Large intestine (tissue), 3 donors: Measurements from ENCODE around the gene DLG5. TPM values are rescaled to one million over a fixed set of nuclear protein-coding genes. Genes with fewer than 3 reads are reported as not detected.
A peak's percentile ranks its signal among the peaks of the same experiment; 100 is the strongest.
"Not testable (repeated sequence)": the region's sequence is repeated elsewhere in the genome, so short reads cannot be mapped to it uniquely, and the experiment has no call there.

Experiments
- DNase-seq, 2 donors: peaks; one replicate each; pipeline versions ENCODE4 v3.0.0 to v3.0.0-alpha.2; 2013
- H3K27ac ChIP-seq: one replicate; pipeline ENCODE4 v1.5.1; 2013; ENCODE audit warnings: low read length
- H3K27me3 ChIP-seq: 2 replicates; pipeline ENCODE4 v1.6.1; 2013; ENCODE audit warnings: low read length; ENCODE audit not compliant: control insufficient read depth, insufficient read depth
- H3K36me3 ChIP-seq: 2 replicates; pipeline ENCODE4 v1.6.1; 2013; ENCODE audit warnings: low read length; ENCODE audit not compliant: control insufficient read depth, insufficient read depth
- H3K4me1 ChIP-seq: one replicate; pipeline ENCODE4 v1.6.1; 2013; ENCODE audit warnings: low read length; ENCODE audit not compliant: control insufficient read depth, insufficient read depth
- H3K4me3 ChIP-seq: one replicate; pipeline ENCODE4 v1.5.1; 2013; ENCODE audit warnings: low read length
- H3K9me3 ChIP-seq: one replicate; pipeline ENCODE4 v1.6.1; 2013; ENCODE audit warnings: mild to moderate bottlenecking, low read depth, low read length, moderate library complexity; ENCODE audit not compliant: control insufficient read depth
- WGBS: methylation state at CpG from one replicate; pipeline ENCODE4 v1.1.5; 2013; ENCODE audit warnings: low lambda C conversion rate; ENCODE audit not compliant: insufficient coverage; 5-methylcytosine and 5-hydroxymethylcytosine counted together
- polyA plus RNA-seq: library from polyadenylated mRNA; unstranded; fragments of 120-200 nt; gene quantifications from one replicate; pipeline ENCODE4 v1.2.1, GENCODE V29; 2013

The DLG5 gene
- polyA plus RNA-seq, 1 donor, result 34.4 TPM

DNA sequence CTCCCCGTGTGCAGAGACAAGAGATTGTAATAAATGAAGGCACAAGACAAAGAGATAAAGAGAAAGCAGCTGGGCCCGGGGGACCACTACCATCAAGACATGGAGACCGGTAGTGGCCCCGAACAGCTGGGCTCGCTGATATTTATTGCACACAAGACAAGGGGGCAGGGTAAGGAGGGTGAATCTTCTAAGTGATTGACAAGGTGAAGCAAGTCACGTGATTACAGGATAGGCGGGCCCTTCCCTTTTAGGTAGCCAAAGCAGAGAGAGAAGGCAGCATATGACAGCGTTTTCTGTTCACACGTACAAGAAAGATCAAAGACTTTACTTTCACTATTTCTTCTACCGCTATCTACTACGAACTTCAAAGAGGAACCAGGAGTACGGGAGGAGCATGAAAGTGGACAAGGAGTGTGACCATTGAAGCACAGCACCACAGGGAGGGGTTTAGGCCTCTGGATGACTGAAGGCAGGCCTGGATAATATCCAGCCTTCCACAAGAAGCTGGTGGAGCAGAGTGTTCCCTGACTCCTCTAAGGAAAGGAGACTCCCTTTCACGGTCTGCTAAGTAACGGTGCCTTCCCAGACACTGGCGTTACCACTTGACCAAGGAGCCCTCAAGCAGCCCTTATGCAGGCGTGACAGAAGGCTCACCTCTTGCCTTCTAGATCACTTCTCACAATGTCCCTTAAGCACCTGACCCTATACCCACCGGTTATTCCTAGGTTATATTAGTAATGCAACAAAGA is 153.5 kb downstream of the DLG5 start:
- H3K36me3 ChIP-seq, H3K27me3 ChIP-seq, H3K9me3 ChIP-seq, H3K4me3 ChIP-seq, H3K27ac ChIP-seq, DNase-seq: not testable (repeated sequence)
- 100% methylated on average over 1 of the region's 17 CpGs for WGBS
- H3K4me1 ChIP-seq, result peaks cover 10% of the 10 kb centered on the region

DNA sequence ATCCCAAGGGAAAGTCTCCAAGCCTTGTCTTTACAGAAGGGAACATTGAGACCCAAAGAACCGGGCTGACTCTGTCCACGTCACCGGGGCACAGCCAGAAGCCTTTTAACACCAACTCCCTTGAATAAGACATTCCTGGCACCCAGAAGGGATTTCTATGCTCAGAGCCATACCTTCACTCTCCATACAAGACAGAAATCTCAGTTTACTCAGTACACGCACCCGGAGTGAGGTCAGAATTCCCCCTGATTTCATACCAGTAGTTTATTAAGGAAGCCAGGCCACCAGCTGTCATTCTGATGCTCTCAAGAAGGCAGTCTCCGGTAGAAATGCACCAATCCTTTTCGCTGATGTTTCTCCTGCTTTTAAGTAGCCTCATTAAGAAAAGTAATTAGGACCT is 154.7 kb downstream of the DLG5 start:
- H3K4me3 ChIP-seq, result no peak overlapping the region
- H3K36me3 ChIP-seq, result no peaks in the 10 kb centered on the region
- peaks cover 10% of the 10 kb centered on the region for H3K4me1 ChIP-seq
- no peak for DNase-seq
- H3K9me3 ChIP-seq, result peaks cover 2% of the 10 kb centered on the region
- no peaks in the 10 kb centered on the region for H3K27me3 ChIP-seq
- H3K27ac ChIP-seq, result no peak overlapping the region
- WGBS, result 75% methylated on average over 2 of the region's 7 CpGs

DNA sequence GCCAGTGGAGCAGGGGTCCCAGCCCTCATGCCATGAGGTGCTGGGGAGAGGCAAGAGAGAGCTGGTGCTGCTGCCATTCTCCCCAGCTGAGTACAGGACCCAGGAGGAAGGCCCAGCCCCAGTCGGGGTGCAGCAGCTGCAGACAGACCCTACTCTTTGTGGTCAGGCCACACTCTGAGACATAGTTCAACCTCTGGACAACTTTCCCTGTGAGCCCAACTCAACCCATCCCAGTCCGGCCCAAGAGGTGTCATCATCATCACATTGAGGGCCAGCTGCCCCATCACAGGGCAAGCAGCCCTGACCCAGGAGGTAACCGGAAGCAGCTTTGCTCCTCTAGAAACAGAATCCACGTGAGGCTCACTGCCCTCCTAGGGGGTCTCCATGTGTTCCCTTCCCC is 155.1 kb downstream of the DLG5 start:
- no peaks in the 10 kb centered on the region for H3K27me3 ChIP-seq
- no peaks in the 10 kb centered on the region for H3K36me3 ChIP-seq
- DNase-seq, result no peak
- no CpG with 5 or more reads among the region's 4 CpGs for WGBS
- H3K9me3 ChIP-seq, result no peaks in the 10 kb centered on the region
- H3K27ac ChIP-seq, result no peak overlapping the region
- peaks cover 10% of the 10 kb centered on the region for H3K4me1 ChIP-seq
- H3K4me3 ChIP-seq, result no peak overlapping the region

DNA sequence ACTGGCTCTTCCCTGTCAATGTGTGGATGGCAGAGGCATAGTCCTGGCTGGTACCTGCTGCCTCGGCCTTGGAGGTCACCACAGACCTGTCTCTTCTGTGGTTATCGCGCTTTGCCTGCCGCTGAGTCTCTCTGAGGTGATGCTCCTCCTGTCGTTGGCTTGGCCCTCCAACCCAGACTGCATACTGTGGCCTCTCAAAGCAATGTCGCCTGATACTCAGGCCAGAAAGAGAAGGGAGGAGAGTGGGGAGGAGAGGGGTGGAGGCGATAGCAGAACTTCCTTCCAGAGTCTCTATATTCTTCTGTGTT is 155.7 kb downstream of the DLG5 start:
- no peak overlapping the region for H3K4me3 ChIP-seq
- no peaks in the 10 kb centered on the region for H3K27me3 ChIP-seq
- H3K27ac ChIP-seq, result no peak overlapping the region
- 100% methylated on average over 1 of the region's 7 CpGs for WGBS
- DNase-seq, result no peak
- no peaks in the 10 kb centered on the region for H3K36me3 ChIP-seq
- no peaks in the 10 kb centered on the region for H3K9me3 ChIP-seq
- peaks cover 10% of the 10 kb centered on the region for H3K4me1 ChIP-seq

DNA sequence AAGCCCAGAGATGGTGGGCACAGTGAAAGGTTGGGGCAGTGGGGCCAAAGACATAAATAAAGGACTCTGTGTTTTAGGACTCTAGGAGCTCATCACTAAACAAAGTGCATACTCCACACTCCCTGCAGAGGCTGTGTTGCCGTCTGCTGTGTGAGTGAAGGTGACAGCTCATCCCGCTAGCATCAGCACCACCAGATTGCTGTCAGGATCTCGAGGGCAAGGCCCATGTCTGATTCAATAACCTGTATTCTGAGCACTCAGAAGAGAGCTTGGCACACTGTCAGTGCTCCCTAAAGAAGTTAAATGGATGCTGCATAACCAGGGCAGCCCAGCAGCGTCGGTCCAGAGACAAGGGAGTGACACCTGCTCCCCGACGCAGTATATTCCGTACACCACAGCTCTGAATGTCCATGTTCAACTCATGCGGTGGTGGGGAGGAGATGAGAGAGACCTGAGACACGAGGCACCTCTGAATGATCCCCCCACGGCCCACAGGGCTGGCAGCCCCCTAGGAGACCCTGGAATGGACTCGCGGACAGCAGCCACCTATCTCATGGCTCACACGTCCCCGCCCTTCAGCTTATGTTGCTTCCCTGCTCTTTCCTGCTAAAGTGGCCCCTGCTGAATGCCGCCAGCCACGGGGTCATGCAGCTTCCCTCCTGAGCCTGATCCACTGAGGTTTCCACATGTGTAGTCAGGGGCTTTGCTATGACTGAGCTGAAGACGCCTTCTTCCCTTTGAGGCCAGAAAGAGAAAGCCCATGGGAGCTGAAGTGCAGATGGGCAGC is 156.3 kb downstream of the DLG5 start:
- Histone ChIP-seq H3K27me3 (no peaks in the 10 kb centered on the region), H3K9me3 (no peaks in the 10 kb centered on the region), H3K4me1 (peaks cover 6% of the 10 kb centered on the region), H3K4me3 (no peak overlapping the region), H3K27ac (no peak overlapping the region), H3K36me3 (no peaks in the 10 kb centered on the region)
- WGBS, result no CpG with 5 or more reads among the region's 18 CpGs
- DNase-seq, result no peak

DNA sequence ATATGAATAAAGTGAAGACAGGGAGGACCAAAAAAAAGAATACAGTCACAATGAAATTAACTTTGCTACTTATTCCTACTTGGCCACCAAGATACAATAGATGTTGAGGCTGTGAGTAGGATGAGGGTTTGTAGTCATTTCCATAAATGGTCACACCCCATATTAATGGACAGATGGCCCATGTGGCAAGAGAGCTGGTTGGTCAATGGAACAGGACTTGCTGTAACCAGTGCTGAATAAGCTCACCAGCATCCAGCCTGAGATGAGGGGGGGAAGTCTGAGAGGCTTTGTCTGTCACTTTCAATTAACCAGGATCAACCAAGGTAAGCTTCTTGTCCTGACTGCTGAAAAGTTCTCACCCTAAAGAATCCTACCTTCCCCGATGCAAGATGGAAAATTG is 158.5 kb downstream of the DLG5 start:
- Histone ChIP-seq H3K27ac (no peak overlapping the region), H3K27me3 (no peaks in the 10 kb centered on the region), H3K9me3 (no peaks in the 10 kb centered on the region), H3K36me3 (no peaks in the 10 kb centered on the region), H3K4me3 (no peak overlapping the region), H3K4me1 (no peaks in the 10 kb centered on the region)
- DNase-seq, result no peak
- WGBS, result 100% methylated on average over 1 of the region's 1 CpG

DNA sequence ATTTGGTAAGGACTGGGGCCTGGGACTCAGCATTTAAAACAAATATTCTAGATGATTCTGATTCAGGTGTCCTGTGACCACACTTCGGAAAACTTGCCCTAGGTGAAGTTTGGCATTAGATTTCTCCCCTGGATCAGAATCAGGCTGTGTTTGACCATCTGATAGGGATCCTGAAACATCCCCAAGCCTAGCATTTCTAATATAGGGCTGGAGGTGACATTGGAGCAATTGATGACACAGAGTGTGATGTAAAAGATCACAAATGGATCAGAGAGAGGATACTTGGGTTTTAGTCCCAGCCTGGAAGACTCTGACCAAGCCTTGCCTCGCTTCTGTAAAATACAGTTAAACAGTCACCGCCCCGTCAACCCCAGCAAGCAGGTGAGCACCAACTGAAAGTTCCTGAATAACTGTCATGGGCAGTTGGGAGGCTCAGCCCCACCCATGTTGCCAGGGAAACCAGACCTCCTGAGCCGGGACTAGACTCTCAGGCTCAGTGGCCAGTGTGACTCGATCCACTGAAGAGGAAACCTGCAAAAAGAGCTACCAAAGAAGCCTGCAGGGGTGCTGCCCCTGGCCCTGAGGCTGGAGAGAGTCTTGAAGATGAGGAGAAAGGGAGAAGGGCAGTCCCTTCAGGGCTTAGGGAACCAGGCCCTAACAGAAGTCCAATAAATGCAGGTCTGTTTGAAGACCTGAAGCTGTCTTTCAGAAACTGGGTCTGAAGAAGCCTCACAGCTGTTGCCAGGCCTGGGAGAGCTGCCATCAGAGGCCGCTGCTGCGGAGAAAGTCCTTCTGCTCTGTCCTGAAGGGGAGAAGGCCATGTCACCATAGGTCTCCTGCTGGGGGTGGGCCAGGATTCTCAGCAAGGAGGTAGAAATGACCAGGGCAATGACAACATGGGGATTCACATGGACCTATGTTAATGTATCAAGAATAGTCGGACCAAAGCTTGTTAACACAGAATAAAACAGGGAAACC is 162.8 kb downstream of the DLG5 start:
- DNase-seq, result no peak
- WGBS, result no CpG with 5 or more reads among the region's 9 CpGs
- H3K9me3 ChIP-seq, result no peaks in the 10 kb centered on the region
- no peak overlapping the region for H3K27ac ChIP-seq
- no peak overlapping the region for H3K4me3 ChIP-seq
- H3K4me1 ChIP-seq, result no peaks in the 10 kb centered on the region
- H3K36me3 ChIP-seq, result no peaks in the 10 kb centered on the region
- no peaks in the 10 kb centered on the region for H3K27me3 ChIP-seq

DNA sequence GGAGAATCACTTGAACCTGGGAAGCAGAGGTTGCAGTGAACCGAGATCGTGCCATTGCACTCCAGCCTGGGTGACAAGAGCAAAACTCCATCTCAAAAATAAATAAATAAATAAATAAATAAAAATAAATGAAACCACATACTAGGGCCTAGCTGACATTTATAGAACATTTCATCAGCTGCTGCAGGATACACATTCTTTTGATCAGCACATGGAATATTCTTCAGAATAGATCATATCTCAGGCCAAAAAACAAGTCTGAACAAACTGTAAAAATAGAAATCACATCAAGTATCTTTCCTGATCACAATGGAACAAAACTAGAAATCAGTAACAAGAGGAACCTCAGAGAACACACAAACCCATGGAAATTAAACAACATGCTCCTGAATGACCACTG is 168.1 kb downstream of the DLG5 start:
- WGBS, result no CpG with 5 or more reads among the region's 2 CpGs
- not testable (repeated sequence) for H3K4me3 ChIP-seq, H3K36me3 ChIP-seq, H3K27ac ChIP-seq, DNase-seq, H3K27me3 ChIP-seq, H3K9me3 ChIP-seq, H3K4me1 ChIP-seq

DNA sequence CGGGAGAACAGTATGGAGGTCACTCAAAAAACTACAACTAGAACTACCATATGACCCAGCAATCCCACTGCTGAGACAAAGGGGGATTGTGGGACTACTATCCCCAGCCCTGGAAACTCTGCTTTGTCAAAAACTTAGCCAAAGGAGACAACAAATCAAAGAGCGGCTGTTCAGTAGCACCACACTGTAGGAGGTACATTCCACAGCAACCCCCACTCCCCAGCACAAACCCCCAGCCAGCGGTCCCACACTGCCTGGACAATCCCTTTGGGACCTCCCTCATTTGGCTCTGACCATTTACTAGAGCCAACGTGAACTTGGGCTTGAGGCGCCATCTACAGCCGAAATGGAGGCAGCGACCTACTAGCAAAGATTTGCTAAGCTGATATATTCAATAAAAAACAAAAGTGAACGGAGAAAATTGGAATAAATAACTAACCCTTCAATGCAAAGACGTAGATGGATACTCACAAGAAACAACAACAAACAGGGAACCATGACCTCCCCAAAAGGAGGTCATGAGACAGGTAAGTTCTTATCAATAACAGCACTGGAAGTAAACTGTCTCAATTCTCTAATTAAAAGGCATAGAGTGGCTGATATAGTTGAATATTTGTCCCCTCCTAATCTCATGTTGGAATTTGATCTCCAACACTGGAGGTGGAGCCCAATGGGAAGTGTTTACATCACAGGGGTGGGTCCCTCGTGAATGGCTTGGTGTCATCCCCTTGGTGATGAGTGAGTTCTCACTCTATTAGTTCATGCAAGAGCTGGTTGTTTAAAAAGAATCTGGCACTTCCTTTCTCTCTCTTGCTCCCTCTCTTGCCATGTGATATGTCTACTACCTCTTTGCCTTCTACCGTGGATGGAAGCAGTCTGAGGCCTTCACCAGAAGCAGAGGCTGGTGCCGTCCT is 170.0 kb downstream of the DLG5 start:
- Histone ChIP-seq H3K27ac (no peak overlapping the region), H3K4me3 (no peak overlapping the region), H3K4me1 (peaks cover 3% of the 10 kb centered on the region), H3K36me3 (no peaks in the 10 kb centered on the region), H3K9me3 (no peaks in the 10 kb centered on the region), H3K27me3 (no peaks in the 10 kb centered on the region)
- WGBS, result 0% methylated on average over 2 of the region's 12 CpGs
- peak; percentile 20 to 35 for DNase-seq
